Measurements from ENCODE around the gene TTI1.
"Not testable (repeated sequence)": the region's sequence is repeated elsewhere in the genome, so short reads cannot be mapped to it uniquely, and the experiment has no call there.

The TTI1 gene

GRCh38 chr20:37972256-37973058, 60.8 kb downstream of the TTI1 start:
- CTCF ChIA-PET: interaction anchor here (0.8 kb wide), 1 partner anchor 409 kb away, joined by 5 read pairs; no protein-coding TSS in a partner anchor
- no peak for DNase-seq (ENCODE audit: low read depth, low spot score)
- no peak for TF ChIP-seq CTCF (IDR thresholded peaks at IDR 0.05; ENCODE audit: insufficient read depth, low read length, missing control alignments)
- POLR2A ChIA-PET: no interaction called here
- no peak overlapping the region for H3K4me3 ChIP-seq (ENCODE audit: low read depth, low read length)

- no peak for TF ChIP-seq CTCF (IDR thresholded peaks at IDR 0.05; ENCODE audit: insufficient read depth, low read length, missing control alignments)
- DNase-seq (ENCODE audit: low read depth, low spot score): no peak
- POLR2A ChIA-PET: no interaction called here
- CTCF ChIA-PET: no interaction called here
- H3K4me3 ChIP-seq (ENCODE audit: low read depth, low read length): no peak overlapping the region
Observed at GRCh38 chr20:37971561-37972127, 61.6 kb downstream of the TTI1 start.

- ChIA-PET CTCF (interaction anchor here (1.0 kb wide), 1 partner anchor 12 kb away, joined by 3 read pairs; no protein-coding TSS in a partner anchor), POLR2A (no interaction called here)
- H3K4me3 ChIP-seq (ENCODE audit: low read depth, low read length): no peak overlapping the region
- DNase-seq (ENCODE audit: low read depth, low spot score): no peak
- TF ChIP-seq CTCF (IDR thresholded peaks at IDR 0.05; ENCODE audit: insufficient read depth, low read length, missing control alignments): no peak
Observed at GRCh38 chr20:37970856-37971245, 62.4 kb downstream of the TTI1 start.

- ChIA-PET CTCF (interaction anchor here (1.0 kb wide), 1 partner anchor 12 kb away, joined by 3 read pairs; no protein-coding TSS in a partner anchor), POLR2A (no interaction called here)
- H3K4me3 ChIP-seq (ENCODE audit: low read depth, low read length): no peak overlapping the region
- TF ChIP-seq CTCF (IDR thresholded peaks at IDR 0.05; ENCODE audit: insufficient read depth, low read length, missing control alignments): no peak
- DNase-seq (ENCODE audit: low read depth, low spot score): no peak
Observed at GRCh38 chr20:37969949-37970855, 63.1 kb downstream of the TTI1 start.

- ChIA-PET CTCF (no interaction called here), POLR2A (no interaction called here)
- H3K4me3 ChIP-seq (ENCODE audit: low read depth, low read length): no peak overlapping the region
- no peak for TF ChIP-seq CTCF (IDR thresholded peaks at IDR 0.05; ENCODE audit: insufficient read depth, low read length, missing control alignments)
- no peak for DNase-seq (ENCODE audit: low read depth, low spot score)
Observed at GRCh38 chr20:37968841-37969401, 64.3 kb downstream of the TTI1 start.

GRCh38 chr20:37963483-37963882, 69.8 kb downstream of the TTI1 start:
- POLR2A ChIA-PET; CTCF ChIA-PET; DNase-seq (ENCODE audit: low read depth, low spot score); H3K4me3 ChIP-seq (ENCODE audit: low read depth, low read length): not testable (repeated sequence)

All from AG04449 (cell line).